Glomerular visceral epithelial cell (primary cell): ENCODE results near the gene PFKFB4.
"Not testable (repeated sequence)": the region's sequence is repeated elsewhere in the genome, so short reads cannot be mapped to it uniquely, and the experiment has no call there.

Source experiments
- DNase-seq: peaks from one replicate; pipeline ENCODE4 v3.0.0-alpha.2; 2016; ENCODE audit errors: extremely low spot score

Gene PFKFB4

GRCh38 chr3:48558493-48559134 lies 2.0 kb upstream of the PFKFB4 start:
- no peak for DNase-seq

- no peak for DNase-seq
Observed at GRCh38 chr3:48555949-48556795, 431 bp downstream of the PFKFB4 start.

- DNase-seq = no peak
Observed at GRCh38 chr3:48555231-48555948, 1.2 kb downstream of the PFKFB4 start.

- DNase-seq = no peak
Observed at GRCh38 chr3:48553886-48554845, 2.4 kb downstream of the PFKFB4 start.

- DNase-seq = no peak
Observed at GRCh38 chr3:48553361-48553760, 3.2 kb downstream of the PFKFB4 start.

GRCh38 chr3:48552111-48552951 lies 4.3 kb downstream of the PFKFB4 start:
- DNase-seq = no peak

- DNase-seq = not testable (repeated sequence)
Observed at GRCh38 chr3:48551651-48552050, 5.0 kb downstream of the PFKFB4 start.

GRCh38 chr3:48548729-48549705 lies 7.6 kb downstream of the PFKFB4 start:
- peak; percentile 75 for DNase-seq

- DNase-seq = no peak
Observed at GRCh38 chr3:48548126-48548525, 8.5 kb downstream of the PFKFB4 start.

GRCh38 chr3:48546203-48546829 lies 10.3 kb downstream of the PFKFB4 start:
- no peak for DNase-seq

- DNase-seq = no peak
Observed at GRCh38 chr3:48544141-48544540, 12.5 kb downstream of the PFKFB4 start.

- no peak for DNase-seq
Observed at GRCh38 chr3:48543271-48543866, 13.2 kb downstream of the PFKFB4 start.

GRCh38 chr3:48538451-48538850 lies 18.2 kb downstream of the PFKFB4 start:
- DNase-seq = no peak

GRCh38 chr3:48536785-48537184 lies 19.8 kb downstream of the PFKFB4 start:
- no peak for DNase-seq

GRCh38 chr3:48536116-48536515 lies 20.5 kb downstream of the PFKFB4 start:
- no peak for DNase-seq

GRCh38 chr3:48535578-48535977 lies 21.0 kb downstream of the PFKFB4 start:
- DNase-seq = no peak

GRCh38 chr3:48532977-48533337 lies 23.6 kb downstream of the PFKFB4 start:
- DNase-seq = no peak

GRCh38 chr3:48532271-48532976 lies 24.2 kb downstream of the PFKFB4 start:
- no peak for DNase-seq
